ENCODE measurements around the gene CSF3R. TPM values are rescaled to one million over a fixed set of nuclear protein-coding genes. Genes with fewer than 3 reads are reported as not detected.
A peak's percentile ranks its signal among the peaks of the same experiment; 100 is the strongest.
"Not testable (repeated sequence)": the region's sequence is repeated elsewhere in the genome, so short reads cannot be mapped to it uniquely, and the experiment has no call there.

CSF3R gene
- total and polyA plus RNA-seq, 2 experiments from 2014 or later: 3.3 to 6.0 TPM

DNA sequence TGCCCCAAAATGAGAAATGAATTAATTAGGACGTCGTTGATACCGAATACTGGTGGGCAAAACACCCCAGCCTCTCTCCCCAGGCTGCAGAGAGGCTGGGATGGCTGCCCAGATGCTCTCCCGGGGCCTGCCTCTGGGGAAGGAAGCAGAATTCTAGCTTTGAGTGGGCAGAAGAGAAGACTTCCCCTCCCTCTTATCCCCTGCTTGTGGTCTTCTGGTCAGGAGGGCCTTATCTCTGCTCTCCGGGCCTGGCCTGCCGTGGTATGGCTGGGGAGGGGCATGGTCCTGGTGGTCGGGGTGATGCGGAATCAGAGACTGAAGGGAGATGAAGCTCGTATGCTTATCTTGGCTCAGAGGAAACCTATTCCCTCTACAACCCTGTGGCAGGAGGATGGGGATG lies 9.8 kb upstream of the CSF3R start:
- no peaks in the 10 kb centered on the region for H3K36me3 ChIP-seq
- no peak overlapping the region for H3K4me3 ChIP-seq
- no peak for DNase-seq (ENCODE audit: low read depth in 1 of 2, low spot score in 1 of 2)
- H3K27ac ChIP-seq: no peak overlapping the region
- H3K4me1 ChIP-seq (ENCODE audit: low read depth): no peaks in the 10 kb centered on the region
- H3K9me3 ChIP-seq (ENCODE audit: low read depth): no peaks in the 10 kb centered on the region
- H3K27me3 ChIP-seq: no peaks in the 10 kb centered on the region
- TF ChIP-seq CTCF (IDR thresholded peaks at IDR 0.05; ENCODE audit: low read depth, low read length): no peak

GRCh38 chr1:36489258-36490051 lies 6.7 kb upstream of the CSF3R start:
- H3K36me3 ChIP-seq; H3K9me3 ChIP-seq (ENCODE audit: low read depth); H3K27ac ChIP-seq; DNase-seq (ENCODE audit: low read depth in 1 of 2, low spot score in 1 of 2); H3K27me3 ChIP-seq; H3K4me3 ChIP-seq; H3K4me1 ChIP-seq (ENCODE audit: low read depth): not testable (repeated sequence)

DNA sequence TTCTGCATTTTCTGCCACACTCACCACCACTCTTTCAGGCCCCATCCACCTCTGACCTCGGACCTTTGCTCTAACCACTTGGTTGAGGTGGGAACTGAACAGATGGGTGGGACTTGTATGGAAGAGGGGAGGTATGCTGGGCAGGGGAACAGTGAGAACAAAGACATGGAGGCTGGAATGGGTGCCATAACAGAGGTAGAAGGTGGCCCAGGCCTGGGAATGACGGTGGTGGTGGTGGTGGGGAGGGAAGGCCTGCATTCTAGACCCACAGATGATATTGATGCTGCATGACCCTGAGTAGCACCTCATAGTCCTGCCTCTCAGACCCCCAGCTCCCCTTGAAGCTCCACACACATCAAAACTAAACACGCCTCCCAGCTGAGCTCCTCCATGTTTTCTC lies 5.2 kb upstream of the CSF3R start:
- no peak for DNase-seq (ENCODE audit: low read depth in 1 of 2, low spot score in 1 of 2)
- Histone ChIP-seq H3K9me3 (ENCODE audit: low read depth) (no peaks in the 10 kb centered on the region), H3K27ac (no peak overlapping the region), H3K4me1 (ENCODE audit: low read depth) (no peaks in the 10 kb centered on the region), H3K27me3 (no peaks in the 10 kb centered on the region), H3K4me3 (no peak overlapping the region), H3K36me3 (no peaks in the 10 kb centered on the region)
- TF ChIP-seq CTCF (IDR thresholded peaks at IDR 0.05; ENCODE audit: low read depth, low read length): no peak

DNA sequence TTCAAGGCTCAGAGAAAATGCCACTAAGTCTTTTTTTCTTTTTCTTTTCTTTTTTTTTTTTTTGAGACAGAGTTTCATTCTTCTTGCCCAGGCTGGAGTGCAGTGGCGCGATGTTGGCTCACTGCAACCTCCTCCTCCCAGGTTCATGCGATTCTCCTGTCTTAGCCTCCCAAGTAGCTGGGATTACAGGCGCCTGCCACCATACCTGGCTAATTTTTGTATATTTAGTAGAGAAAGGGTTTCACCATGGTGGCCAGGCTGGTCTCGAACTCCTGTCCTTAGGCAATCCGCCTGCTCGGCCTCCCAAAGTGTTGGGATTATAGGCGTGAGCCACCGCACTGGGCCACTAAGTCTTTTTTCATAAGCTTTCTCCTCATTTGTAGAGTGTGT lies 4.6 kb upstream of the CSF3R start:
- not testable (repeated sequence) for H3K4me1 ChIP-seq (ENCODE audit: low read depth)

GRCh38 chr1:36486439-36487335 lies 4.0 kb upstream of the CSF3R start:
- peaks cover 12% of the 10 kb centered on the region for H3K4me1 ChIP-seq (ENCODE audit: low read depth)
- no peak for TF ChIP-seq CTCF (IDR thresholded peaks at IDR 0.05; ENCODE audit: low read depth, low read length)
- no peaks in the 10 kb centered on the region for H3K36me3 ChIP-seq
- peak in 1 of 2 donors; percentile 39 for DNase-seq (ENCODE audit: low read depth in 1 of 2, low spot score in 1 of 2)
- no peak overlapping the region for H3K4me3 ChIP-seq
- no peaks in the 10 kb centered on the region for H3K27me3 ChIP-seq
- H3K27ac ChIP-seq: no peak overlapping the region
- H3K9me3 ChIP-seq (ENCODE audit: low read depth): no peaks in the 10 kb centered on the region

More for the DNA sequence above, 4.6 kb upstream of the CSF3R start:
- not testable (repeated sequence) for H3K27me3 ChIP-seq; DNase-seq (ENCODE audit: low read depth in 1 of 2, low spot score in 1 of 2); H3K4me3 ChIP-seq; H3K9me3 ChIP-seq (ENCODE audit: low read depth); H3K27ac ChIP-seq; H3K36me3 ChIP-seq

DNA sequence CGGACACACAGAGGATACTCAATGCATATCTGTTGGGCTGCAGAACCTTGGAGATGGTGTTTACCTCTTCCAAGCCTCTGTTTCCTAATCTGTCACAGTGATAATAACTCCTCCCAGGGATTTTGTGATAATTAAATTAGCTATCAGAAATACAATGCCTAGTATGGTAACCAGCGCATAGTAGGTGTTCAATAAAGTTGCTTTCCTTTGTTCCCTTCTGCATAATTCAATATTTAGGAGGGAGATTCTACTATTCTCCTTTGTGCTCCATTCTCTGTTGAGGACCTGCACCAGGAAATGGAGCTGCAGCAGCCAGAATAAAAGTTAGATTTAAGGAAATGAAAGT lies 3.4 kb upstream of the CSF3R start:
- DNase-seq (ENCODE audit: low read depth in 1 of 2, low spot score in 1 of 2): no peak
- H3K4me3 ChIP-seq: no peak overlapping the region
- no peaks in the 10 kb centered on the region for H3K36me3 ChIP-seq

More for the DNA sequence above, 3.4 kb upstream of the CSF3R start:
- Histone ChIP-seq H3K27me3 (no peaks in the 10 kb centered on the region), H3K27ac (no peak overlapping the region), H3K4me1 (ENCODE audit: low read depth) (peaks cover 17% of the 10 kb centered on the region), H3K9me3 (ENCODE audit: low read depth) (no peaks in the 10 kb centered on the region)
- TF ChIP-seq CTCF (IDR thresholded peaks at IDR 0.05; ENCODE audit: low read depth, low read length): no peak

Measured in cardiac muscle cell (in vitro differentiated cells and primary cell).